ENCODE results near the gene CTNNBIP1. TPM values are rescaled to one million over a fixed set of nuclear protein-coding genes. Genes with fewer than 3 reads are reported as not detected.
A peak's percentile ranks its signal among the peaks of the same experiment; 100 is the strongest.
"Not testable (repeated sequence)": the region's sequence is repeated elsewhere in the genome, so short reads cannot be mapped to it uniquely, and the experiment has no call there.

Gene CTNNBIP1
- total and polyA plus RNA-seq, 5 donors from 2014 or later: 5.9 to 9.6 (median 9.3) TPM

DNA sequence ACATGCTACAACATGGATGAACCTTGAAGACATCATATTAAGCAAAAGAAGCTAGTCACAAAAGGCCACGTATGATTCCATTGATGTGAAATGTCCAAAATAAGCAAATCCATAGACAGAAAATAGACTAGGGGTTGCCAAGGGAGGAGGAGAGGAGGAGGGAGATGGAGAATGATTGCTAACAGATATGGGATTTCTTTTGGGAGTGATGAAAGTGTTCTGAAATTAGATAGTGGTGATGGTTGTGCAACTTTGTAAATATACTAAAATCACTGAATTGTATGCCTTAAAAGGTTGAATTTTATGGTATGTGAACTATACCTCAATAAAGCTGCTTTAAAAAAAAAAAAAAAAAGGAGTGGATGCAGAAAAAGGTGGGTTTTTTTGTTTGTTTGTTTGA lies 93.9 kb downstream of the CTNNBIP1 start:
- Histone ChIP-seq H3K4me3 (ENCODE audit: low read depth, low read length) (no peak overlapping the region), H3K27ac (ENCODE audit: insufficient read depth, low read length, poor library complexity, severe bottlenecking) (no peak overlapping the region)
- H3K4me1 Mint-ChIP-seq: peaks cover 13 to 75% (median 32%) of the 10 kb centered on the region in 4 donors

DNA sequence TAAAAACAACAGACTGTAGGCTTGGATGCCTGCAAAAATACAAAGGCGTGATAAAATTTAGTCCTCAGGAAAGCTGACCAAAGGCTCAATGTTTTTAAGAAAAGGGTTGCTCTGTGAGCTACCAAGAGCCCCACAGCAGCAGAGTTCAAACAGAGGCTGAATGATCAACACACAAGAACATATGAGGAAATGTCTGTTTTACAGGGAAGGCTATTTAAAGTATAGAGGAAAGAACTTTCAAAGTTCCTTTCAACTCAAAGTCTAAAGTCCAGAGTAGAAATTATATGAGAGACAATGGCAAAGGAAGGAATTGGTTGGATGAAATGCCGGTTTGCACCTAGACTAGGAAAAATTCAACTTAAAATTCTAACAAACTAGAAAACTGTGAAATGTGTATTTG lies 94.9 kb downstream of the CTNNBIP1 start:
- Mint-ChIP-seq H3K4me3 (peak overlapping the region in 1 of 4 donors; percentile 7), H3K27ac (no peak overlapping the region), H3K9me3 (no peaks in the 10 kb centered on the region), H3K36me3 (peaks cover 4% of the 10 kb centered on the region), H3K4me1 (peaks cover 13 to 71% (median 29%) of the 10 kb centered on the region in 4 donors), H3K27me3 (no peaks in the 10 kb centered on the region)
- ATAC-seq (ENCODE audit: low read depth in 2 of 2) (no peak), DNase-seq (no peak)
- no peaks in the 10 kb centered on the region for H3K36me3 ChIP-seq (ENCODE audit: control insufficient read depth, insufficient read depth, low read length)
- H3K4me1 ChIP-seq (ENCODE audit: control insufficient read depth, insufficient read depth, low read length, poor library complexity, severe bottlenecking): peaks cover 3% of the 10 kb centered on the region
- H3K9me3 ChIP-seq (ENCODE audit: control insufficient read depth in 2 of 2, low read length in 2 of 2): no peaks in the 10 kb centered on the region
- H3K4me3 ChIP-seq (ENCODE audit: low read depth, low read length): no peak overlapping the region
- H3K27ac ChIP-seq (ENCODE audit: insufficient read depth, low read length, poor library complexity, severe bottlenecking): no peak overlapping the region
- H3K27me3 ChIP-seq (ENCODE audit: control insufficient read depth, insufficient read depth, low read length): no peaks in the 10 kb centered on the region

More for the DNA sequence above, 93.9 kb downstream of the CTNNBIP1 start:
- H3K27me3 ChIP-seq (ENCODE audit: control insufficient read depth, insufficient read depth, low read length): no peaks in the 10 kb centered on the region
- Mint-ChIP-seq H3K9me3 (no peaks in the 10 kb centered on the region), H3K4me3 (peak overlapping the region in 1 of 4 donors; percentile 55), H3K36me3 (peaks cover 4% of the 10 kb centered on the region), H3K27me3 (no peaks in the 10 kb centered on the region), H3K27ac (peak overlapping the region in 1 of 3 donors; percentile 40)
- peaks cover 8% of the 10 kb centered on the region for H3K4me1 ChIP-seq (ENCODE audit: control insufficient read depth, insufficient read depth, low read length, poor library complexity, severe bottlenecking)
- H3K9me3 ChIP-seq (ENCODE audit: control insufficient read depth in 2 of 2, low read length in 2 of 2): no peaks in the 10 kb centered on the region
- no peaks in the 10 kb centered on the region for H3K36me3 ChIP-seq (ENCODE audit: control insufficient read depth, insufficient read depth, low read length)
- DNase-seq (no peak), ATAC-seq (ENCODE audit: low read depth in 2 of 2) (no peak)

DNA sequence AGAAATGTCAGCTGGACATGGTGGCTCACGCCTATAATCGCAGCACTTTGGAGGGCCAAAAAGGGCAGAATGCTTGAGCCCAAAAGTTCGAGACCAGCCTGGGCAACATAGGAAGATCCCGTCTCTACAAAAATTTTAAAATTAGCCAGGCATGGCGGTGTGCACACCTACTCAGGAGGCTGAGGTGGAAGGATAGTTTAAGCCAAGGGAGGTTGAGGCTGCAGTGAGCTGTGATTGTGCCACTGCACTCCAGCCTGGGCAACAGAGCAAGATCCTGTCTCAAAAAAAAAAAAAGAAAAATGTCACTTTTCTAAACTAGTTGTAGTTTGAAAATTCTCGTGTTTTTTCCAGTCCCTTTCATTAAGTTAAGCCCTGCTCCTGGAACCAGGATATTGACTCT lies 95.5 kb downstream of the CTNNBIP1 start:
- no peak for ATAC-seq (ENCODE audit: low read depth in 2 of 2)
- Histone ChIP-seq H3K36me3 (ENCODE audit: control insufficient read depth, insufficient read depth, low read length) (no peaks in the 10 kb centered on the region), H3K4me3 (ENCODE audit: low read depth, low read length) (no peak overlapping the region), H3K27me3 (ENCODE audit: control insufficient read depth, insufficient read depth, low read length) (no peaks in the 10 kb centered on the region), H3K4me1 (ENCODE audit: control insufficient read depth, insufficient read depth, low read length, poor library complexity, severe bottlenecking) (peaks cover 3% of the 10 kb centered on the region), H3K9me3 (ENCODE audit: control insufficient read depth in 2 of 2, low read length in 2 of 2) (no peaks in the 10 kb centered on the region), H3K27ac (ENCODE audit: insufficient read depth, low read length, poor library complexity, severe bottlenecking) (no peak overlapping the region)
- no peak for DNase-seq
- Mint-ChIP-seq H3K9me3 (no peaks in the 10 kb centered on the region), H3K4me1 (peaks cover 13 to 69% (median 29%) of the 10 kb centered on the region in 4 donors), H3K27ac (no peak overlapping the region), H3K36me3 (peaks cover 4% of the 10 kb centered on the region), H3K4me3 (no peak overlapping the region), H3K27me3 (no peaks in the 10 kb centered on the region)

DNA sequence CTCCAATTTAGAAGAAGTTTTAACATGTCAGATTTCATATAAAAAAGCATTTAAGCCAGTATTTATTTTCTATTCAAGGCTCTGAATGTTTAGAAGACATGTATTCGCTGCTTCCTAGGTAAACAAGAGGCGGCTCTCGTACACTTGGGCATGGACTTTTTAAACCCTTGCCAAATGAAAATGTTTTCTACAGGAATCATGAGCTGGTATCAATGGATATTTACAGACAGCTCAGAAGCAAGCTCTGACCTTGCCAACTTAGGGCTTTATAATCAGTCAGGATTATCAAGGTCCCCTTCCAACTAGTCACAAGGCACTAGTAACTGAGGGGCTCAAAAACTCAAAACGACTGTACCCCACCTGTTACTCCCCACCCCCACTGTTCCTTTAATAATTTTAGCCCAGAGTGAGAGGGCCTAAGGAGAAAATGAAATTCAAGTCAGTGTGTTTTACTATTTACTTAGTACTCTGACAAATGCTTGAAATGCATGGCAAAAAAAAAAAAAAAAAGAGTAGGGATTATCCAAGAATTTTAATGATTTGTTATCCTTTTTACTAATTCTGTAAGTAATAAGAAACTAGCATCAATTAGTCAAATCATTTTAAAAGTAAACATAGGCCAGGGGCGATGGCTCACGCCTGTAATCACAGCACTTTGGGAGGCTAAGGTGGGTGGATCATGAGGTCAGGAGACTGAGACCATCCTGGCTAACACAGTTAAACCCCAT lies 98.7 kb downstream of the CTNNBIP1 start:
- DNase-seq (no peak), ATAC-seq (ENCODE audit: low read depth in 2 of 2) (no peak)
- H3K4me3 ChIP-seq (ENCODE audit: low read depth, low read length): no peak overlapping the region
- no peak overlapping the region for H3K27ac ChIP-seq (ENCODE audit: insufficient read depth, low read length, poor library complexity, severe bottlenecking)
- H3K27ac Mint-ChIP-seq: peak overlapping the region in 1 of 3 donors; percentile 41
- H3K4me1 Mint-ChIP-seq: peaks cover 21 to 86% (median 39%) of the 10 kb centered on the region in 4 donors
- H3K36me3 Mint-ChIP-seq: peaks cover 12% of the 10 kb centered on the region
- H3K4me3 Mint-ChIP-seq: no peak overlapping the region
- H3K27me3 ChIP-seq (ENCODE audit: control insufficient read depth, insufficient read depth, low read length): no peaks in the 10 kb centered on the region
- peaks cover 3% of the 10 kb centered on the region for H3K4me1 ChIP-seq (ENCODE audit: control insufficient read depth, insufficient read depth, low read length, poor library complexity, severe bottlenecking)
- no peaks in the 10 kb centered on the region for H3K9me3 ChIP-seq (ENCODE audit: control insufficient read depth in 2 of 2, low read length in 2 of 2)
- no peaks in the 10 kb centered on the region for H3K27me3 Mint-ChIP-seq
- H3K36me3 ChIP-seq (ENCODE audit: control insufficient read depth, insufficient read depth, low read length): peaks cover 2% of the 10 kb centered on the region
- H3K9me3 Mint-ChIP-seq: no peaks in the 10 kb centered on the region

DNA sequence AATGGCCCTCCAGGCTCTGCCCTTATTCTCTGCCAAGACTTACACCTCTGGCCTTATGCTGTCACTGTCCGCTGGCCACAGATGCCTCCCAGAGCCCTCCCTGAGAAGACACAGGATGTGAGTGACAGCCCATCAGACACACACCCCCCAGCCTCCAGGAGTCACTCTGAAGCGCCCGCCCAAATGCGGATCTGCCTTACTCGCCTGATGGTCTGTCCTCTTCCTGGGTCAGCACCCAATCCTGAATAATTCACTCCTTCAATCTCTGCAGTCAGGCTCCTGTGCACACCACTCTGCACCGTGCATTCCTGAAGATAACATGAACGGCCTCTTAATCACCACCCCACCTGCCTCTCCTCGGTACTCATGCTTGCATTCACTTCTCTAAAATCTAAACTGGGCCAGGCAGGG lies 101.0 kb downstream of the CTNNBIP1 start:
- peak overlapping the region in 1 of 3 donors; percentile 69 for H3K27ac Mint-ChIP-seq
- DNase-seq (no peak), ATAC-seq (ENCODE audit: low read depth in 2 of 2) (no peak)
- Histone ChIP-seq H3K27me3 (ENCODE audit: control insufficient read depth, insufficient read depth, low read length) (no peaks in the 10 kb centered on the region), H3K27ac (ENCODE audit: insufficient read depth, low read length, poor library complexity, severe bottlenecking) (no peak overlapping the region), H3K36me3 (ENCODE audit: control insufficient read depth, insufficient read depth, low read length) (peaks cover 2% of the 10 kb centered on the region), H3K4me1 (ENCODE audit: control insufficient read depth, insufficient read depth, low read length, poor library complexity, severe bottlenecking) (peaks cover 3% of the 10 kb centered on the region), H3K9me3 (ENCODE audit: control insufficient read depth in 2 of 2, low read length in 2 of 2) (no peaks in the 10 kb centered on the region), H3K4me3 (ENCODE audit: low read depth, low read length) (no peak overlapping the region)
- H3K9me3 Mint-ChIP-seq: no peaks in the 10 kb centered on the region
- no peaks in the 10 kb centered on the region for H3K27me3 Mint-ChIP-seq
- H3K4me3 Mint-ChIP-seq: peak overlapping the region in 1 of 4 donors; percentile 35
- H3K36me3 Mint-ChIP-seq: peaks cover 8% of the 10 kb centered on the region
- H3K4me1 Mint-ChIP-seq: peaks cover 12 to 83% (median 38%) of the 10 kb centered on the region in 4 donors

DNA sequence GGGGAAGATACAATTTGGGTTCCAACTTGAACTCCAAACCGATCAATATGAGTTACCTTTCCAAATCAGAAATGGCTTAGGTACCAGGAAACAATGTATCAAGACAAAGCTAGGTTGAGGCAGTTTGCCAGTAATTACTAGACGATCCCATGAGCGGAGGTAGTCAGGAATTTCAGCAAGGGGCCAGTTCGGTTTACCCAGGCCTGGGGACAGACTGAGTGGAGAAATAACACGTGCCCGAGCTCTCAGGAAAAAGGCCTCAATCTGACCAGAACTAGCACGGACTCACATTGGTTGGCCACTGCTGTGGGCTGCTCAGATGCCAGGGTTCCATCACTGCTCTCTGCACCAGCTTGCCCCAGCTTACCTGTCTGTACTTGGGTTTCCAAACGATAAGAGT lies 101.6 kb downstream of the CTNNBIP1 start:
- H3K4me1 ChIP-seq (ENCODE audit: control insufficient read depth, insufficient read depth, low read length, poor library complexity, severe bottlenecking): peaks cover 5% of the 10 kb centered on the region
- peaks cover 8% of the 10 kb centered on the region for H3K36me3 Mint-ChIP-seq
- H3K27ac ChIP-seq (ENCODE audit: insufficient read depth, low read length, poor library complexity, severe bottlenecking): no peak overlapping the region
- ATAC-seq (ENCODE audit: low read depth in 2 of 2) (no peak), DNase-seq (no peak)
- H3K27ac Mint-ChIP-seq: peak overlapping the region in 1 of 3 donors; percentile 94
- H3K27me3 Mint-ChIP-seq: no peaks in the 10 kb centered on the region
- peaks cover 9 to 80% (median 35%) of the 10 kb centered on the region in 4 donors for H3K4me1 Mint-ChIP-seq
- peaks cover 2% of the 10 kb centered on the region for H3K36me3 ChIP-seq (ENCODE audit: control insufficient read depth, insufficient read depth, low read length)
- H3K4me3 ChIP-seq (ENCODE audit: low read depth, low read length): no peak overlapping the region
- H3K9me3 ChIP-seq (ENCODE audit: control insufficient read depth in 2 of 2, low read length in 2 of 2): no peaks in the 10 kb centered on the region
- H3K9me3 Mint-ChIP-seq: no peaks in the 10 kb centered on the region
- no peaks in the 10 kb centered on the region for H3K27me3 ChIP-seq (ENCODE audit: control insufficient read depth, insufficient read depth, low read length)
- no peak overlapping the region for H3K4me3 Mint-ChIP-seq

DNA sequence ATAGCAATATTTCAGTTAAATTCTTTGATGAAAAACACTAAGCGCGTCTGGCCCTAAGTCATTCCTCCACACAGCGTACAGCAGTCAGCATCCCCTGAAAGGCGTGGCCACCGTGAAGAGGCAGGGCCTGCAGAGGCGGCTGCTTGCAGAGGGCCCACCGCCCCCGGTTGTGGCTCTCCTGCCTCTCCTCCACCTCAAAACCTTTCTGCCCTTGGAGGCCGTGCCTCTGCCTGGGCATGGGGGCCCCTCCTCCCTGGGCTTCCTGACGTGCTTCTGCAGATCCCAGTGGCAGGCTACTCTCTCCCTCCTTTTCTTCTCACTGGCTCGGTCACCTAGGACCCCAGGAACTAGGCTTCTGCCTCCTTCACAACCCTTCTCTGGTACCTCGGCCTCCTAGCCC lies 102.5 kb downstream of the CTNNBIP1 start:
- DNase-seq: no peak
- peak overlapping the region in 1 of 4 donors; percentile 7 for H3K4me3 Mint-ChIP-seq
- Histone ChIP-seq H3K27ac (ENCODE audit: insufficient read depth, low read length, poor library complexity, severe bottlenecking) (no peak overlapping the region), H3K27me3 (ENCODE audit: control insufficient read depth, insufficient read depth, low read length) (no peaks in the 10 kb centered on the region), H3K36me3 (ENCODE audit: control insufficient read depth, insufficient read depth, low read length) (peaks cover 2% of the 10 kb centered on the region), H3K9me3 (ENCODE audit: control insufficient read depth in 2 of 2, low read length in 2 of 2) (no peaks in the 10 kb centered on the region), H3K4me1 (ENCODE audit: control insufficient read depth, insufficient read depth, low read length, poor library complexity, severe bottlenecking) (peaks cover 12% of the 10 kb centered on the region), H3K4me3 (ENCODE audit: low read depth, low read length) (no peak overlapping the region)
- H3K4me1 Mint-ChIP-seq: peaks cover 8 to 83% (median 35%) of the 10 kb centered on the region in 4 donors
- H3K9me3 Mint-ChIP-seq: no peaks in the 10 kb centered on the region
- H3K27ac Mint-ChIP-seq: peak overlapping the region in 2 of 3 donors; percentile 46 to 94
- no peaks in the 10 kb centered on the region for H3K27me3 Mint-ChIP-seq
- H3K36me3 Mint-ChIP-seq: peaks cover 8% of the 10 kb centered on the region
- ATAC-seq (ENCODE audit: low read depth in 2 of 2): no peak

DNA sequence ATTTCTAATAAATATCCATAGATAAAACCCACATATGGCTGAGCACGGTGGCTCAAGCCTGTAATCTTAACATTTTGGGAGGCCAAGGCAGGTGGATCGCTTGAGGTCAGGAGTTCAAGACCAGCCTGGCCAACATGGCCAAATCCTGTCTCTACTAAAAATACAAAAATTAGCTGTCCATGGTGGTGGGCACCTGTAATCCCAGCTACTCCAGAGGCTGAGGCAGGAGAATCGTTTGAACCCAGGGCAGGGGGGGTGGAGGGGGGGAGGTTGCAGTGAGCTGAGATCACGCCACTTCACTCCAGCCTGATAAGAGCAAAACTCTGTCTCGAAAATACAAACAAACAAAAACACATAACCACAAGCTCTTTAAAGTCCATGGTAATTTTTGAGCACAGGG lies 104.1 kb downstream of the CTNNBIP1 start:
- not testable (repeated sequence) for DNase-seq; H3K27me3 ChIP-seq (ENCODE audit: control insufficient read depth, insufficient read depth, low read length); ATAC-seq (ENCODE audit: low read depth in 2 of 2); H3K9me3 ChIP-seq (ENCODE audit: control insufficient read depth in 2 of 2, low read length in 2 of 2); H3K36me3 Mint-ChIP-seq; H3K36me3 ChIP-seq (ENCODE audit: control insufficient read depth, insufficient read depth, low read length); H3K27ac ChIP-seq (ENCODE audit: insufficient read depth, low read length, poor library complexity, severe bottlenecking); H3K27me3 Mint-ChIP-seq; H3K4me3 ChIP-seq (ENCODE audit: low read depth, low read length); H3K27ac Mint-ChIP-seq; H3K4me1 ChIP-seq (ENCODE audit: control insufficient read depth, insufficient read depth, low read length, poor library complexity, severe bottlenecking); H3K9me3 Mint-ChIP-seq
- peaks cover 12 to 84% (median 44%) of the 10 kb centered on the region in 4 donors for H3K4me1 Mint-ChIP-seq
- peak overlapping the region in 1 of 4 donors; percentile 22 for H3K4me3 Mint-ChIP-seq

Measured in CD4-positive, CD25-positive, alpha-beta regulatory T cell (primary cell).